NCI-H1694 treated with DMSO at 0.1 percent for 48 hours (cell line): ENCODE data around the gene EML3.
"Not testable (repeated sequence)": the region's sequence is repeated elsewhere in the genome, so short reads cannot be mapped to it uniquely, and the experiment has no call there.

Experiments used
- DNase-seq: peaks from one replicate; lab custom pipeline; 2025; lab: John Stamatoyannopoulos, UW

Gene EML3

GRCh38 chr11:62612366-62613290 is at the start of gene EML3, which contains the start of gene ROM1:
TSS of gene EML3 (minus strand) at chr11:62612775. CDS start at chr11:62612457, 318 bp downstream.
TSS of gene ROM1 (plus strand) at chr11:62613257. CDS start at chr11:62613282, 25 bp downstream.
- peak; percentile 43 for DNase-seq

GRCh38 chr11:62656796-62657429 is 44.3 kb upstream of the EML3 start:
- no peak for DNase-seq

GRCh38 chr11:62654297-62654696 is 41.7 kb upstream of the EML3 start:
- no peak for DNase-seq

GRCh38 chr11:62652161-62653006 is 39.8 kb upstream of the EML3 start:
- DNase-seq: no peak

- DNase-seq: not testable (repeated sequence)
Measured at GRCh38 chr11:62650283-62650682, 37.7 kb upstream of the EML3 start.

- DNase-seq: no peak
Measured at GRCh38 chr11:62649486-62649885, 36.9 kb upstream of the EML3 start.

GRCh38 chr11:62648967-62649364 is 36.4 kb upstream of the EML3 start:
- no peak for DNase-seq

GRCh38 chr11:62648185-62648966 is 35.8 kb upstream of the EML3 start:
- no peak for DNase-seq

- no peak for DNase-seq
Measured at GRCh38 chr11:62647609-62648005, 35.0 kb upstream of the EML3 start.

- DNase-seq: no peak
Measured at GRCh38 chr11:62646825-62647608, 34.4 kb upstream of the EML3 start.

GRCh38 chr11:62645946-62646824 is 33.6 kb upstream of the EML3 start, which contains the start of gene GANAB:
TSS of gene GANAB (minus strand) at chr11:62646613. CDS start at chr11:62646599, 14 bp downstream.
- peak; percentile 90 for DNase-seq

GRCh38 chr11:62645671-62645945 is 33.0 kb upstream of the EML3 start:
- DNase-seq: no peak

- no peak for DNase-seq
Measured at GRCh38 chr11:62644220-62644619, 31.6 kb upstream of the EML3 start.

GRCh38 chr11:62632492-62632891 is 19.9 kb upstream of the EML3 start:
- no peak for DNase-seq

- DNase-seq: no peak
Measured at GRCh38 chr11:62627713-62628112, 15.1 kb upstream of the EML3 start.

- DNase-seq: no peak
Measured at GRCh38 chr11:62622476-62623089, 10.0 kb upstream of the EML3 start.

- DNase-seq: peak; percentile 78
Measured at GRCh38 chr11:62621567-62622470, 9.2 kb upstream of the EML3 start, which contains the start of gene B3GAT3. TSS of gene B3GAT3 (minus strand) at chr11:62621986. CDS start at chr11:62621947, 39 bp downstream.

GRCh38 chr11:62621027-62621566 is 8.5 kb upstream of the EML3 start:
- no peak for DNase-seq
